GM21619 (cell line): Measurements from ENCODE around the gene KCNJ10.

Source experiments
- ATAC-seq: cut with Tn5 transposase; IDR thresholded peaks from one replicate; pipeline ENCODE4 v1.9.1; 2021; ENCODE audit not compliant: unreplicated experiment

The KCNJ10 gene

GRCh38 chr1:160084771-160085321 is 14.9 kb upstream of the KCNJ10 start:
- no peak for ATAC-seq

- peak; percentile 73 for ATAC-seq
Observed at GRCh38 chr1:160083968-160084770, 14.2 kb upstream of the KCNJ10 start.

- no peak for ATAC-seq
Observed at GRCh38 chr1:160082926-160083325, 13.0 kb upstream of the KCNJ10 start.

GRCh38 chr1:160082487-160082886 is 12.5 kb upstream of the KCNJ10 start:
- no peak for ATAC-seq

GRCh38 chr1:160081261-160081936 is 11.4 kb upstream of the KCNJ10 start, which contains the start of gene KCNJ9:
Gene KCNJ9, plus strand, starts transcription at chr1:160081538. Its CDS starts 2,493 bp downstream, at chr1:160084031.
- ATAC-seq: no peak

- ATAC-seq: no peak
Observed at GRCh38 chr1:160080381-160081100, 10.6 kb upstream of the KCNJ10 start.

GRCh38 chr1:160079448-160079847 is 9.5 kb upstream of the KCNJ10 start:
- ATAC-seq: no peak

GRCh38 chr1:160078512-160079195 is 8.7 kb upstream of the KCNJ10 start:
- ATAC-seq: no peak

- no peak for ATAC-seq
Observed at GRCh38 chr1:160077486-160077885, 7.5 kb upstream of the KCNJ10 start.

GRCh38 chr1:160076295-160076694 is 6.3 kb upstream of the KCNJ10 start:
- ATAC-seq: no peak

GRCh38 chr1:160075836-160076235 is 5.9 kb upstream of the KCNJ10 start:
- no peak for ATAC-seq

GRCh38 chr1:160074865-160075264 is 4.9 kb upstream of the KCNJ10 start:
- ATAC-seq: no peak

- no peak for ATAC-seq
Observed at GRCh38 chr1:160071289-160071688, 1.3 kb upstream of the KCNJ10 start.

- ATAC-seq: no peak
Observed at GRCh38 chr1:160070243-160071163, 543 bp upstream of the KCNJ10 start.

GRCh38 chr1:160068225-160068624 is 1.7 kb downstream of the KCNJ10 start:
- ATAC-seq: no peak

GRCh38 chr1:160066829-160067745 is 2.9 kb downstream of the KCNJ10 start:
- no peak for ATAC-seq

GRCh38 chr1:160064746-160065145 is 5.2 kb downstream of the KCNJ10 start:
- no peak for ATAC-seq

GRCh38 chr1:160064164-160064563 is 5.8 kb downstream of the KCNJ10 start:
- no peak for ATAC-seq

GRCh38 chr1:160063176-160063575 is 6.8 kb downstream of the KCNJ10 start:
- ATAC-seq: no peak
